H1 (cell line): ENCODE measurements around the gene PAPSS2. TPM values are rescaled to one million over a fixed set of nuclear protein-coding genes. Genes with fewer than 3 reads are reported as not detected.

Source experiments
- EGR1 ChIP-seq: IDR thresholded peaks from 2 replicates; pipeline ENCODE4 v1.6.1; 2011; ENCODE audit warnings: low read depth, low read length, borderline replicate concordance
- NRF1 ChIP-seq: IDR thresholded peaks from 2 replicates; pipeline ENCODE4 v1.6.1; 2011; ENCODE audit warnings: mild to moderate bottlenecking, low read depth, low read length, improper control_type of control experiment
- PHF8 ChIP-seq: fragments of 200-600 bp; sonication (generic); conservative IDR thresholded peaks from 2 replicates; pipeline ENCODE4 v1.7.1; 2012; ENCODE audit warnings: low read depth, mild to moderate bottlenecking, inconsistent platforms, low read length, moderate library complexity
- polyA plus RNA-seq, 7 experiments: library from polyadenylated mRNA; depleted of rRNA in 3 of 7; stranded (reverse) in 5 of 7; unstranded in 2 of 7; fragments of >200 nt in 5 of 7; fragments of 200-250 nt in 2 of 7; gene quantifications; 1 replicate in 5 of 7; 2 replicates in 1 of 7; 4 replicates in 1 of 7; pipeline versions ENCODE4 v1.2.1 to v1.2.3, GENCODE V29; 2011 to 2013; ENCODE audit warnings: missing spikeins in 2 of 7, mixed read lengths in 2 of 7
- total RNA-seq: library from RNA; stranded (reverse); fragmentation: NEBNext Ultra II Directional; extraction: Animal tissue kit (Norgen Biotek cat#: 25700); gene quantifications from 2 replicates; pipeline ENCODE4 v1.2.1, GENCODE V29; 2021
- TF ChIP-seq, protein P1 (sequence below): IDR thresholded peaks from 2 replicates; pipeline ENCODE4 v1.6.1; 2012; ENCODE audit warnings: low read length, inconsistent platforms

The PAPSS2 gene
- total and polyA plus RNA-seq, 2 of the 8 experiments (the other 6 are each of a cell fraction or from before 2014, with no cell fraction given): 7.6 to 20.2 TPM

DNA sequence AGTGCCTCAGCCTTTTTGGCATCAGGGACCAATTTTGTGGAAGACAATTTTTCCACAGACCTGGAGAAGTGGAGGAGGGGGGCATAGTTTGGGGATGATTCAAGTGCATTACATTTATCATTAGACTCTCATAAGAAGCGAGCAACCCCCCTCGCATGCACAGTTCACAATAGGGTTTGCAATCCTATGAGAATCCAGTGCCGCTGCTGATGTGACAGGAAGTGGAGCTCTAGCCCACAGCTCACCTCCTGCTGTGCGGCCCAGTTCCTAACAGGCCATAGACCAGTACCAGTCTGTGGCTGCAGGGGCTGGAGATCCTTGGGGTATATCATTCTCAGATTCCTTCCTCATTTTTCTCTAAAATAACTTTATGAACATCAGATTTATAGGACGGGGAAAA, 107.6 kb downstream of the PAPSS2 start (continued):
- TF ChIP-seq, protein P1, sequence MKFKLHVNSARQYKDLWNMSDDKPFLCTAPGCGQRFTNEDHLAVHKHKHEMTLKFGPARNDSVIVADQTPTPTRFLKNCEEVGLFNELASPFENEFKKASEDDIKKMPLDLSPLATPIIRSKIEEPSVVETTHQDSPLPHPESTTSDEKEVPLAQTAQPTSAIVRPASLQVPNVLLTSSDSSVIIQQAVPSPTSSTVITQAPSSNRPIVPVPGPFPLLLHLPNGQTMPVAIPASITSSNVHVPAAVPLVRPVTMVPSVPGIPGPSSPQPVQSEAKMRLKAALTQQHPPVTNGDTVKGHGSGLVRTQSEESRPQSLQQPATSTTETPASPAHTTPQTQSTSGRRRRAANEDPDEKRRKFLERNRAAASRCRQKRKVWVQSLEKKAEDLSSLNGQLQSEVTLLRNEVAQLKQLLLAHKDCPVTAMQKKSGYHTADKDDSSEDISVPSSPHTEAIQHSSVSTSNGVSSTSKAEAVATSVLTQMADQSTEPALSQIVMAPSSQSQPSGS: no peak
- TF ChIP-seq PHF8 (no peak), NRF1 (no peak), EGR1 (no peak)
